HFF-Myc (cell line): ENCODE results near the gene RINL.
"Not testable (repeated sequence)": the region's sequence is repeated elsewhere in the genome, so short reads cannot be mapped to it uniquely, and the experiment has no call there.

Source experiments
- DNase-seq: peaks from one replicate; pipeline ENCODE4 v3.0.0-alpha.2; 2011; ENCODE audit warnings: low read depth; ENCODE audit errors: extremely low read depth
- H3K4me3 ChIP-seq: replicated peaks from 2 replicates; pipeline ENCODE4 v1.5.1; 2011; ENCODE audit warnings: low read depth, mild to moderate bottlenecking, control low read depth, low read length
- TF ChIP-seq, protein P1 (sequence below): IDR thresholded peaks from 2 replicates; pipeline ENCODE4 v1.5.1; 2012; ENCODE audit warnings: mild to moderate bottlenecking, low read depth, low read length, control low read depth; ENCODE audit errors: missing control alignments

RINL gene

DNA sequence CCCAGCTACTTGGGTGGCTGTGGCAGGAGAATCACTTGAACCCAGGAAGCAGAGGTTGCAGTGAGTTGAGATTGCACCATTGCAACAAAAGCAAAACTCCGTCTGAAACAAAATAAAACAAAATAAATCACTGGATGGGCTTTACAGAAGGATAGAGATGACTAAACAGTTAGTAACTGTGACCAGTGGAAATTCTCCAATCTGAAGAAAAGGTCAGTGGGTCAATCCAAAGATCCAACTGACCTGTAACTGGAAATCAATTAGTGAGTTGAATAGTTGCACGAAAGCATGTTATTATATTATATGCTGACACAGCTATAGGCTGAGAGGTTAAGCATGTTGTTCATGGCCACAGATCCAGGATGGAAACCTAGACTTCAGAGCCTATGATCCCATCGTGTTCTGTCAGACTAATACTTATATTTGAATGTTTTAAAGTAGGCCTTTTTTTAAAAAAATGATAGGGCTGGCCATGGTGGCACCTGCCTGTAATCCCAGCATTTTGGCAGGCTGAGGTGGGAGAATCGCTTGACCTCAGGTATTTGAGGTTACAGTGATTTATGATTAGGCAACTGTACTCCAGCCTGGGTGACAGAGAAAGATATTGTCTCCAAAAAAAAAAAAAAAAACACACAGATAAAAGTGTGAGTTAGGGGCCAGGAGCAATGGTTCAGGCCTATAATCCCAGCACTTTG, 47.9 kb downstream of the RINL start:
- DNase-seq, result no peak
- TF ChIP-seq, protein P1, sequence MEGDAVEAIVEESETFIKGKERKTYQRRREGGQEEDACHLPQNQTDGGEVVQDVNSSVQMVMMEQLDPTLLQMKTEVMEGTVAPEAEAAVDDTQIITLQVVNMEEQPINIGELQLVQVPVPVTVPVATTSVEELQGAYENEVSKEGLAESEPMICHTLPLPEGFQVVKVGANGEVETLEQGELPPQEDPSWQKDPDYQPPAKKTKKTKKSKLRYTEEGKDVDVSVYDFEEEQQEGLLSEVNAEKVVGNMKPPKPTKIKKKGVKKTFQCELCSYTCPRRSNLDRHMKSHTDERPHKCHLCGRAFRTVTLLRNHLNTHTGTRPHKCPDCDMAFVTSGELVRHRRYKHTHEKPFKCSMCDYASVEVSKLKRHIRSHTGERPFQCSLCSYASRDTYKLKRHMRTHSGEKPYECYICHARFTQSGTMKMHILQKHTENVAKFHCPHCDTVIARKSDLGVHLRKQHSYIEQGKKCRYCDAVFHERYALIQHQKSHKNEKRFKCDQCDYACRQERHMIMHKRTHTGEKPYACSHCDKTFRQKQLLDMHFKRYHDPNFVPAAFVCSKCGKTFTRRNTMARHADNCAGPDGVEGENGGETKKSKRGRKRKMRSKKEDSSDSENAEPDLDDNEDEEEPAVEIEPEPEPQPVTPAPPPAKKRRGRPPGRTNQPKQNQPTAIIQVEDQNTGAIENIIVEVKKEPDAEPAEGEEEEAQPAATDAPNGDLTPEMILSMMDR, result no peak
- H3K4me3 ChIP-seq, result no peak overlapping the region

DNA sequence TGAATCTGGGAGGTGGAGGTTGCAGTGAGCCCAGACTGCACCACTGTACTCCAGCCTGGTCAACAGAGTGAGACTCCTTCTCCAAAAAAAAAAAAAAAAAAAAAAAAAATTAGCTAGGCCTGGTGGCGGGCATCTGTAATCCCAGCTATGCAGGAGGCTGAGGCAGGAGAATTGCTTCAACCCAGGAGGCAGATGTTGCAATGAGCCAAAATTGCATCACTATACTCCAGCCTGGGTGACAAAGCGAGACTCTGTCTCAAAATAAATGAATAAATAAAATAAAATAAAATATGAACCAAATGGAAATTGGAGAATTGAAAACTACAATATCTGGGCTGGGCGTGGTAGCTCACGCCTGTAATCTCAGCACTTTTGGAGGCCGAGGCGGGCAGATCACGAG, 48.9 kb downstream of the RINL start:
- not testable (repeated sequence) for DNase-seq, H3K4me3 ChIP-seq

DNA sequence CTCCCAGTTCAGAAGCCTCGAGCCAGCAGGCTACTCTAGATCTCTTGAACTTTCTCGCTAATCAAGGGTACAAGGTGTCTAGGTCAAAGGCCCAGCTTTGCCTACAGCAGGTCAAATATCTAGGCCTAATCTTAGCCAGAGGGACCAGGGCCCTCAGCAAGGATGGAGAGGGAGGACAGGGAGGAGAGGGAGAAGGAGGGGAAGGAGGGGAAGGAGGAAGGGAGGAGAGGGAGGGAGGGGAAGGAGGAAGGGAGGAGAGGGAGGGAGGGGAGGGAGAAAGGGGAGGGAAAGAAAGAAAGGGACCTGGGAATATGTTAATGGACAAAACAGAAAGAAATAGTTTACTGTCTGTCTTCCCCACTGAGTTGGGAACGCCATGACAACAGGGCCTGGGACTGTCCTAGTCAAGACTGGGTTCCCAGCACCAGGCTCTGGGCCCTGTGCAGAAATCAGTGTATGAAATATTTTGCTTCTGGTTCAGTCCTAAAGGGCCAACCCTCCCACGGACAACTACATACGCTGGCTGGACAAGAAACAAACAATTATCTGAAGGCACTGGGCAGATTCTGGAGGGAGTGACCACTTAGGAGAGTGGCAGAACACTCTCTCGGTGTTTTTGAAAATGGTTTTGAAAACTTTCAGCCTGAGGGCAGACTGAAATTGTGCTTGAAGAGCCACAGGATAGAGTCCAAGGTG, 51.1 kb downstream of the RINL start:
- TF ChIP-seq, protein P1, result no peak
- no peak for DNase-seq
- no peak overlapping the region for H3K4me3 ChIP-seq

DNA sequence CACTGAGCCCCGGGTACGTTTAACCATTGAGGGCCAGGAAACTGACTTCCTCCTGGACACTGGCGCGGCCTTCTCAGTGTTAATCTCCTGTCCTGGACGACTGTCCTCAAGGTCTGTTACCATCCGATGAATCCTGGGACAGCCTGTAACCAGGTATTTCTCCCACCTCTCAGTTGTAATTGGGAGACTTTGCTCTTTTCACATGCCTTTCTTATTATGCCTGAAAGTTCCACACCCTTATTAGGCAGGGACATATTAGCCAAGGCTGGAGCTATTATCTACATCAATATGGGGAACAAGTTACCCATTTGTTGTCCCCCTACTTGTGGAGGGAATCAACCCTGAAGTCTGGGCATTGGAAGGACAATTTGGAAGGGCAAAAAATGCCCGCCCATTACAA, 52.1 kb downstream of the RINL start:
- DNase-seq, H3K4me3 ChIP-seq: not testable (repeated sequence)

DNA sequence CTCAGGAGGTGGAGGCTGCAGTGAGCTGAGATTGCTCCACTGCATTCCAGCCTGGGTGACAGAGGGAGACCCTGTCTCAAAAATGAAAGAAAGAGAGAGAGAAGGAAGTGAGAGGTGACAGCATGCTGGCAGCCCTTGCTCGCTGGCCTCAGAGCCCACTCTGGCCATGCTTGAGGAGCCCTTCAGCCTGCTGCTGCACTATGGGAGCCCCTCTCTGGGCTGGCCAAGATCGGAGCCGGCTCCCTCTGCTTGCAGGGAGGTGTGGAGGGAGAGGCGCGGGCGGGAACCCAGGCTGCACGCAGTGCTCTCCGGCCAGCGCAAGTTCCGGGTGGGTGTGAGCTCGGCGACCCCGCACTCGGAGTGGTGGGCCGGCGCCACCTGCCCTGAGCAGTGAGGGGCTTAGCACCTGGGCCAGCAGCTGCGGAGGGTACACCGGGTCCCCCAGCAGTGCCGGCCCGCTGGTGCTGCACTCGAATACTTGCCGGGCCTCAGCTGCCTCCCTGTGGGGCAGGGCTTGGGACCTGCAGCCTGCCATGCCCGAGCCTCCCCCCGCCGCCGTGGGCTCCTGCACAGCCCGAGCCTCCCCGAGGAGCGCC, 56.7 kb downstream of the RINL start:
- not testable (repeated sequence) for DNase-seq, H3K4me3 ChIP-seq

DNA sequence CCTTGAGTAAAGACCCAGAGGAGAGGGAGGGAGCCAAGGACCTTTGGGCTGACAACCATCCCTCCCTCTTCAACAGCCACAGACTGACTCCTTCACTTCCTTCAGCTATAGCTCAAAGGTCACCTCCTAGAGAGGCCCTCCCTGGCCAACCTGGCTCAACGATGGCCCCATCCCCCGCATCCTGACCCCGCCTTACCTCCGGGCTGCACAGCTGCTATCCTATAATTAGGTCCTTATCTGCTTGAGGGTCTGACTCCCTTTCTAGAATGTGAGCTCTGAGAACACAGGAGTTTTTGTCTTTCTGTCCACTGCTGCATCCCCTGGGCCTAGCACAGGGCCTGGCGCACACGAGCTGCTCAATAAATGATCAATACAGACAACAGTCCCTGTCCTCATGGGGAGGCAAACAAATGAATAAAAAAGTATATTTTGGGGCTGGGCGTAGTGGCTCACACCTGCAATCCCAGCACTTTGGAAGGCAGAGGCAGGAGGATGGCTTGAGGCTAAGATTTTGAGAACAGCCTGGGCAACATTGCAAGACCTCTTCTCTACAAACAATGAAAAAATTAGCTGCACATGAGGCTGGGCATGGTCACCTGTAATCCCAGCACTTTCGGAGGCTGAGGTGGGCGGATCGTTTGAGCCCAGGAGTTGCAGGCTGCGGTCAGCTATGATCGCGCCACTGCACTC, 58.7 kb downstream of the RINL start:
- TF ChIP-seq, protein P1, result no peak
- DNase-seq, result no peak
- H3K4me3 ChIP-seq, result no peak overlapping the region
